VCaP (cell line): ENCODE results near the gene XPA.
"Not testable (repeated sequence)": the region's sequence is repeated elsewhere in the genome, so short reads cannot be mapped to it uniquely, and the experiment has no call there.

Experiments used
- H3K27ac ChIP-seq: fragments of 450-650 bp; 2 replicates; pipeline ENCODE4 v1.5.1; 2017
- CTCF ChIP-seq: fragments of 450-650 bp; conservative IDR thresholded peaks from 2 replicates; pipeline ENCODE4 v1.5.1; 2017; ENCODE audit warnings: mild to moderate bottlenecking, moderate library complexity

XPA gene

GRCh38 chr9:97710356-97711222 is 13.4 kb upstream of the XPA start:
- no peak overlapping the region for H3K27ac ChIP-seq
- TF ChIP-seq CTCF = peak; percentile 80

- TF ChIP-seq CTCF = no peak
These were observed 9.1 kb upstream of the XPA start for GRCh38 chr9:97706246-97706645.

GRCh38 chr9:97705354-97705950 is 8.3 kb upstream of the XPA start:
- H3K27ac ChIP-seq = no peak overlapping the region
- TF ChIP-seq CTCF = no peak

More at GRCh38 chr9:97706246-97706645, 9.1 kb upstream of the XPA start:
- H3K27ac ChIP-seq = no peak overlapping the region

GRCh38 chr9:97704851-97705250 is 7.7 kb upstream of the XPA start:
- no peak overlapping the region for H3K27ac ChIP-seq

GRCh38 chr9:97704345-97704677 is 7.2 kb upstream of the XPA start:
- TF ChIP-seq CTCF = no peak
- H3K27ac ChIP-seq = no peak overlapping the region

More at GRCh38 chr9:97704851-97705250, 7.7 kb upstream of the XPA start:
- TF ChIP-seq CTCF = no peak

- TF ChIP-seq CTCF = no peak
- H3K27ac ChIP-seq = no peak overlapping the region
These were observed 6.6 kb upstream of the XPA start for GRCh38 chr9:97703437-97704344.

- not testable (repeated sequence) for H3K27ac ChIP-seq
These were observed 2.7 kb upstream of the XPA start for GRCh38 chr9:97699824-97700223.

- not testable (repeated sequence) for H3K27ac ChIP-seq
These were observed 2.1 kb upstream of the XPA start for GRCh38 chr9:97699281-97699680.
